NCI-H2029 (cell line): ENCODE measurements around the gene TYSND1.
"Not testable (repeated sequence)": the region's sequence is repeated elsewhere in the genome, so short reads cannot be mapped to it uniquely, and the experiment has no call there.

Source experiments
- DNase-seq: peaks from one replicate; lab custom pipeline; 2025; lab: John Stamatoyannopoulos, UW

Gene TYSND1

GRCh38 chr10:70164163-70164562 is 17.7 kb upstream of the TYSND1 start:
- no peak for DNase-seq

GRCh38 chr10:70163448-70163847 is 16.9 kb upstream of the TYSND1 start:
- DNase-seq: no peak

GRCh38 chr10:70162892-70163201 is 16.3 kb upstream of the TYSND1 start:
- no peak for DNase-seq

DNA sequence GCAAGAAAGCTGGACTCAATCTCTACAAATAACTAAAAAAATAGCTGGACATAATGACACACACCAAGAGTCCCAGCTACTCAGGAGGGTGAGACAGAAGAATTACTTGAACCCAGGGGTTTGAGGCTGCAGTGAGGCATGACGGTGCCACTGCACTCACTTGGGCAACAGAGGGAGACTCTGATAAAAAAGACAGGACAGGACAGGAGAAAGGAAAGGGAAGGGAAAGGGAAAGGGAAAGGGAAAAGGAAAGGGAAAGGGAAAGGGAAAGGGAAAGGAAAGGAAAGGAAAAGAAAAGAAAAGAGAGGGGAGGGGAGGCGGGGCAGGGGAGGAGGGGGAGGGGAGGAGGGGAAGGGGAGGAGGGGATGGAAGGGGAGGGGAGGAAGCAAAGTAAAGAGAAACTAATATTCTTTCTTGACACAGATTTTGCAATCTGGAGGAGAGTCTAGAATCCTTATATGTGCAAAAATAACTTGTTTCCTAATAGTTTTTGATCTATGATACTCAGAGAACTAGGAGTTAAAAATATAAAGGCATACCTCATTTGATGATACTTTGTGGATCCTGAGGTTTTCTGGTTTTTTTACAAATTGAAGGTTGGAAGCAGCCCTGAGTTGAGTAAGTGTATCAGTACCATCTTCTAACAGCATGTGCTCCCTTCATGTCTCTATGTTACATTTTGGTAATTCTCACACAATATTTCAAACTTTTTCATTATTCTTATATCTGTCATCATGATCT is 15.8 kb upstream of the TYSND1 start:
- no peak for DNase-seq

DNA sequence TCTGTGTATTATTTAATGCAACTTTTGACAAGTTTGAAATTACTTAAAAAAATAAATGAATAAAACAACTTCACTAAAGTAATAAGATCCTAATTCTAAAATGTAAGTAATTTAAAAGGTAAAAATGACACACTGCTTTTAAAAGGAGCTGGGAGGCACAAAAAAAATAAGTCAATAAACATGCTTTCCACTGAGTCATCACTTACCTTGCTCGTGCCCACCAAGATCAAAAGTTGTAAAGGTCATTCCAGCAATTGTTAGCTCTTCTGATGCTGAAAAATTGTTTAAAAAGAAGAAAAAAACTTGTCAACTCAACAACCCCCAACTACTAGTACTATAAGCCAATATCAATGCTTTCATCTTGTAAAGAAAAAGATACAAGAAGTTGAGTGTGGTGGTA is 14.3 kb upstream of the TYSND1 start:
- no peak for DNase-seq

GRCh38 chr10:70159366-70159765 is 12.9 kb upstream of the TYSND1 start:
- not testable (repeated sequence) for DNase-seq

- DNase-seq: no peak
Observed at GRCh38 chr10:70158113-70158512, 11.6 kb upstream of the TYSND1 start.

GRCh38 chr10:70155255-70155838 is 8.8 kb upstream of the TYSND1 start:
- no peak for DNase-seq

DNA sequence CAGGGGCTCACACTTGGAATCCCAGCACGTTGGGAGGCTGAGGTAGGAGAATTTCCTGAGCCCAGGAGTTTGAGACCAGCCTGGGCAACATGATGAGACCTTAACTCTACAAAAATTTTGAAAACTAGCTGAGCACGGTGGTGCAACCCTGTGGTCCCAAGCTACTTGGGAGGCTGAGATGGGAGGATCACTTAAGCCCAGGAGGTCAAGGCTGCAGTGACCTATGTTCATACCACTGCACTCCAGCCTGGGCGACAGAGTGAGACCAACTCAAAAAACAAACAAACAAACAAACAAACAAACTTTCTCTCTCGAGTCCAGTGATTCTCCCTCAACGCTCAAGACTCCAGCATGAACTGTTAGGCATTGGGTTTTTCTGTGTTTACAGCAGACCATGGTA is 2.0 kb upstream of the TYSND1 start:
- no peak for DNase-seq

DNA sequence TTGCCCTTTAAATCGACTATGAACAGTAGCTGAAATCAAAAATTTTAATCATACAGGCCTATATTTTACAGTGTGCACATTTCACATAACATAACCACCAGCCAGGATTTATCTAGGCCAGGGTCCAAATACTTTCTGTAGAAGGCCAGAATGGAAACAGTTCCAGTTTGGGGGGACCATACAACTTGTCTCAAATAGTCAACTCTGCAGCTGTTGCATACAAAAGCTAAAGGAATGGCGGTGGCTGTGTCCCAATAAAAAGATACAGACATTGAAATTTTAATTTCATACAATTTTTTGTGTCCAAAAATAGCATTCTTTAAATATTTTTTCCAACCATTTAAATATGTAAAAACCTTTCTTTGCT is 742 bp upstream of the TYSND1 start:
- DNase-seq: no peak

GRCh38 chr10:70145666-70146488 is 623 bp downstream of the TYSND1 start:
- peak; percentile 27 for DNase-seq

DNA sequence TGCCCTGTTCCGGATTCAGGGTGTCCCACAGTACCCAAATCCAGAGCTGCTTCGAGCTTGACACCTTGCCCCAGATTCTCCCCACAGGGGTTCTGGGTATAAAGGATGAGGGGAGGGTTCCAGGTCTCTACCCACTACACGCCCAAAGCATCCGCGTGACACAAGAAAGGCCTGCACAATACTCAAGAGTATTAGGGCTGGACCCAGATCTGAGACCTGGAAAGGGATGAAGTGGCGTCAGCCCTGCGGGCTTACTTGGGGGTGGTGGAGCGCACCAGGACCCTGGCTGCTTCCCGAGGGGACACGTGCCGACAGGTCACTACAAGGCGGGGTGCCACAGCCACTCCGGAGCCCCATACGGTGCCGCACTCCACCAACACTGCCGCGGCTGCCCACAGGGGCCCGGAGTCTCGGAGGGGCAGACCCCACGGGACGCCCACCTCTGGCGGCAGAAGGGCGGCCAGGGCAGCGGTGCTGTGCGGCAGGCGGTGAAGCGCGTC is 1.3 kb downstream of the TYSND1 start:
- DNase-seq: no peak

DNA sequence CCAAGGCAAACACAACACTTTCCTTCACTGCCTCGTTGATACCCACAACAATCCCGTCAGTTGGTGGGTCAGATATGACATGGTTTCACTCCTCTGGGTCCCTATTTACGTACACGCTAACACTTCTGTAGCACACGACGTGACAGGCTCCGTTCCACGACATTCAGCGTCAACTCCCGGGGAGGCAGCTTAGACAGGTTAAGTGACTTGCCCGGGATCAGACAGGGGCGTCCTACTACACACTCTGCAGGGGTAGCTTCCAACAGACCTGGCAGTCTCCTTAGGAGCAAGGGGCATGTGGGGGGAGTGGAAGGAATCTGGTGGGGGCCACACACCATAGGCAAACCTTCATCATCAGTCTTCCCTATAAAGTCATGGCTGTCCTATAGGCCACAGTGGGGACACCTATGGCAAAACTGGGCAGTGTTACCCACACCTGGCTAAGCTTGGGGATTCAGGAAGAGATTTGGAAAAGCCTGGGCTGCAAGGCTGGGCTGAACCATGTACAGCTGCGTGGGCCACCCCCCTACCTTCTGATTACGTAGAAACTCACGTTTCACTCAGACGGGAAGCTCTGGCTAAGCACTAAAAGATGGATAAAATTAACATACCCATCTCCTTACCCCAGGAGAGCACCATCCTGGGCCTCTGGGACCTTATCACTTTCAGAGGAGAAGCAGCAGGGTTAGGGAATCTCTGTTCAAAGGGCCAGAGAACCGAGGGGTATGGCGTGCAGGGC is 2.0 kb downstream of the TYSND1 start:
- no peak for DNase-seq

DNA sequence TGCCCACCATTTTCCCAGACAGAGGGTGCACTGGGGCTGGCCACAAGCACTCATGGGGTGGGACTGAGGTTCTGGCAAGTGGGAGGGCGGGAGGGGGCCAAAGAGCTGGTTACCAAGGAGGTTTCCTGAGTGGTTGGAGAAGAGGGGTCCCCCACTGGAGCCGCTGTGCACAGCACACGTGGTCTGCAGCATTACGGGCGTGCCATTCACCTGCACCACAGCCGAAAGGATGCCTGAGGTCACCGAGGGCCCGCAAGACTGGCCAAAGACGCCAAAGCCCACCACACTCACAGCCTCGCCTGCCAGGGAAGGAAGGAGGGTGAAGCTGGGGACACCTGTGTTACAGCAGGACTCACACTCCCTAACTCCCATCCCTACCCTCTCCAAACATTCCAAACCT is 3.9 kb downstream of the TYSND1 start:
- DNase-seq: no peak

GRCh38 chr10:70140297-70140696 is 6.2 kb downstream of the TYSND1 start:
- DNase-seq: no peak

DNA sequence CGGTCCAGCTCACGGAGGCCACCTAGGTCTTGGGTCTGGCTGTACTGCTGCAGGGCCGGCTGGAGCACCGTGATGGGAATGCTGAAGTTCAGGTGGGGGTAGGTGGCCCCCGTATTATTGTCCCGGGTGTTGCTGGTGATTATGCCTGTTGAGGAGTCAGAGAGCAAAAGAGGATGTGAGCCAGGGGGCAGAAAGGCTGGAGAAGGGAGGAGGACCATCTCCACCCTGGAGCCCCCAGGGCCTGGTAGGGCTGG is 6.6 kb downstream of the TYSND1 start:
- DNase-seq: no peak

GRCh38 chr10:70139151-70139996 is 7.1 kb downstream of the TYSND1 start:
- no peak for DNase-seq

DNA sequence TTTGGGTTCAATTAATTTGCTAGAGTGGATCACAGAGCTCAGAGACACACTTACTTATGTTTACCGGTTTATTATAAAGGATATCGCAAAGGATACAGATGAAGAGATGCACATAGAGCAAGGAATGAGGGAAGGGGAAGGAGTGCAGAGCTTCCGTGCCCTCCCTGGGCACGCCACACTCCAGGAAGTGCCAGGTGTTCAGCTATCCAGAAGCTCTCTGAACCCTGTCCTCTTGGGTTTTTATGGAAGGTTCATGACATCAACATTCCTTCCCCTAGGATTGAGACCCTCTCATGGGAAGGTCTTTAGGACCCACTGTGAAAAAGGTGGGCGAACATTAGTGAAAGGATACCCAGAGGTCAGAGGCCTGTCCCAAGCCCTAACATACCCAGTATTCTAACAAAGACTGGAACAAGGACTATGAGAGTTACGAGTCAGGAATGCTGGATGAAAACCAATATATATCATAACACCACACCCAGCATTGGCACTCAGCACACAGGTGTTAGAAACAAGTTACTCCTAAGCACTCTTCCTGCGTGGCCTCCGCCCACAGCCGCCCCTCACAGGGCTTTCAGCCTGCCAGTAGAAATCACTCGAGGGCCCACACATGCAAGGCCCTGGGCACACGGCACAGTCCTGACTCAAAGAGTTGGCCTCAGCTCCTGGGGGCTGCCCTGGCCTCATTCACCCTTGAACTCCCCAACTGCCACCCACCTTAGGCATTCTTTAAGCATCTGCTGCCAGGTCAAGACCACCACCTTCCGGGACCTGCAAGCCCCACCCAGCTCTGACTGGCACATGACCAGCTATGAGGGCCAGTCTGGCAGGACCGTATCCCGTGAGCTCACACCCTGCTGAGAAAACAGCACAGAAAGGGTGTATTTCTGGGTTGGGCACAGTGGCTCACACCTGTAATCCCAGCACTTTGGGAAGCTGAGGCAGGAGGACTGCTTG is 8.3 kb downstream of the TYSND1 start:
- DNase-seq: no peak

- DNase-seq: no peak
Observed at GRCh38 chr10:70137135-70137534, 9.4 kb downstream of the TYSND1 start.

DNA sequence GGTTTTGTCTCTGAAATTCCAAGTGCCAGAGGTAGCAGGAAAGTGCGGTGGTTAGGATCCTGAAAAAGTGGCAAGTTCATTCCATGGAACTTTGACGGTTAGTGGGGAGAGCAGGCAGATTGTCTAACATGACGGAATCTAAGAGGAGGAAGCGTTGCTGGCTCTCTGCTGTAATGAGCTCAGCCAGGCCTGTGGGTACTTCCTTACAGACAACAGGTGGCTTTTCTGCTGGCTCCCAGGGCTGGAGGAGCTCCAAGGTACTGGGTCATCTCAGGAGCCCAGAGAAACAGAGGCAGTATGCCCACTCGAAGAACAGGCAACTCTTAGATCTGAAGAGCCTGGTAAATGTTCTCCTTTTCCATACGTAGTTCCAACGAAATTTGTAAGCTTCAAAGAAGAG is 10.8 kb downstream of the TYSND1 start:
- DNase-seq: no peak

- no peak for DNase-seq
Observed at GRCh38 chr10:70135046-70135445, 11.5 kb downstream of the TYSND1 start.
